ENCODE data around the gene HIBCH.
A peak's percentile ranks its signal among the peaks of the same experiment; 100 is the strongest.
"Not testable (repeated sequence)": the region's sequence is repeated elsewhere in the genome, so short reads cannot be mapped to it uniquely, and the experiment has no call there.

The HIBCH gene

DNA sequence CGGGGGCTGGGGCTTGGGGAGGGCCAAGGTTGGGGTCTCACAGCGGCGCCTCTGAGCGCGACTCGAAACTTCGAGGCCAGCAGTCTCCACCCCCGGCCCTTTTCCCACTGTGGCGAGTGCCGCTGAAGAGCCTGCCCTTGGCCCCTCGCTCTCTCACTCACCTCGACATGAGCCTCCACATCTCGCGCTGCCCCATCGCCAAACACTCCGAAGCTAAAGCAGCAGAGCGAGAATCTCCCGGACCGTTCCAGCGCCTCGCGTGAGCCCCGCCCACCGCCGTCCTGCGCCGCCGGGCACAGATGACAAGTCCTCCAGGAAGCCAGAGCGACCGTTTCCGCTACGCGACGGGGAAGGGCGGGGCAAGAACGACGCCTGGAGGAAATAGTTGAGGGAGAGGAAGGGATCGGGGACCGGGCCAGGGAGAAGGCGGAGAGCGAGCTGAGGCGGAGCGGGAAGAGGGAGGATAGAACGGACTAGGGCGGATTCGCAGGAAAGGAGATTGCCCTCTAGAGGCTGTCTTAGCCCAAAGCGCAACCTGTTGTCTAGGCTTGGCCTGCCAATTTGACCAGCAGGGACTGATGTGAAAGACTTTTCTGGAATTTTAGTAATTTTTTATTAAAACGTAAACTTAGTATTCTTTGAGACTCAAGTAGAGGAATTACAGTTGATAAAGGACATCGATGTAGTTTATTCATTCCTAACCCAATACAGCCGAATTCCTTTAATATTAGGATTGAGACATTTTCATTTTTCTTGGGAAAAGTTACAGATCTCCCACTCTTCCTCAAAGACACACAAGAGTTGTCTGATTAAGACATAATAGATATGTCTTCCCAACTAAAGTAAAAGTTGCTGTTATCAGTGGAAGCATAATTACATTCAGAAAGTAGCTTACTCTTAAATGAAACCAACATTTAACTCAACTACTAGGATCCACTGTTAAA, at the start of gene HIBCH:
Gene HIBCH, minus strand, starts transcription at position 272 of the 944 bp plus-strand sequence. Its CDS starts 76 bp downstream, at position 196.
- DNase-seq: peak; percentile 95 to 97

GRCh38 chr2:190367091-190367490, 47.5 kb upstream of the HIBCH start:
- no peak for DNase-seq

GRCh38 chr2:190366248-190366753, 46.7 kb upstream of the HIBCH start:
- DNase-seq: no peak

DNA sequence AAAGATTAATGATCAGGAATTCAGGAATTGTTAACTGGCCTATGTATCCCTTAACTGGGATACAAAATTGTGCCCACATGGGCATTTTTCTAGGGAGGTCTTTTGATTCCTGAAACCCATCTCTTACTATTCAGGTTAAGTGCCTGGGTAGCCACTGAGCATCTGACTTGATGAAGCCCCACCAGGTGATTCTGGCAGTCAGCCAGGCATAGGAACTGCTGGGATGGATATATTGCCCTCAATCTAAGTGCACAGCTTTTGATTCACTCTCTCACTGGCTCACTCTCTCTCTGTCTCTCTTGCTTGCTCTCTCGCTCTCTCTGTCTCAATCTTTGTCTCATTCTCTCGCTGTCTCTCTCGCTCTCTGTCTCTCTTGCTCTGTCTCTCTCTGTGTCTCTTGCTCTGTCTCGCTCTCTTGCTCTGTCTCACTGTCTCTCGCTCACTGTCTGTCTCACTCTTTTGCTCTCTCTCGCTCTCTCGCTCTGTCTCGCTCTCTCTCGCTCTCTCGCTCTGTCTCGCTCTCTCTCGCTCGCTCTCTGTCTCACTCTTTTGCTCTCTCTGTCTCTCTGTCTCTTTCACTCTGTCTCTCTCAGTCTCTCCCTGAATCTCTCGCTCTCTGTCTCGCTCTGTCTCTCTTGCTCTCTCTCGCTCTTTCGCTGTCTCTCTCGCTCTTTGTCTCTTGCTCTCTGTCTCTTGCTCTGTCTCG, 46.0 kb upstream of the HIBCH start:
- DNase-seq: no peak

GRCh38 chr2:190362894-190363293, 43.3 kb upstream of the HIBCH start:
- DNase-seq: no peak

- no peak for DNase-seq
Observed at GRCh38 chr2:190361572-190361971, 41.9 kb upstream of the HIBCH start.

DNA sequence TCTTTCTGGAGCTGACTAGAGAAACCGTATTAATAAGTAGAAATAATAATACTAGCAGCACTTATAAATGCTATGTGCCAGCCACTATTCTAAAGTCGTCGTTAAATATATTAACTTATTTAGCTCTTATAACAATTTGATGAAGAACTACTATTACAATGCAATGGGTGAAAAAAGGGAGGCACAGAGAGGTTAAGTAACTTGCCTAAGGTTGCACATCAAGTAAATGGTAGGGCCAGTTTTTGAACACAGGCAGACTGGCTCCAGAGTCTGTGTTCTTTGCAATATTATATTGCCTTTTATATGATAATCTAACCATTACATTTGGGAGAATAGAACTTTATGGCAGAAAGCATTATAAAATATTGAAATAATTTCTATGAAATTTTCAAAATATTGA, 41.3 kb upstream of the HIBCH start:
- DNase-seq: no peak

GRCh38 chr2:190360561-190360960, 40.9 kb upstream of the HIBCH start:
- no peak for DNase-seq

GRCh38 chr2:190358655-190359448, 39.2 kb upstream of the HIBCH start:
- DNase-seq: not testable (repeated sequence)

- no peak for DNase-seq
Observed at GRCh38 chr2:190357600-190357999, 38.0 kb upstream of the HIBCH start.

DNA sequence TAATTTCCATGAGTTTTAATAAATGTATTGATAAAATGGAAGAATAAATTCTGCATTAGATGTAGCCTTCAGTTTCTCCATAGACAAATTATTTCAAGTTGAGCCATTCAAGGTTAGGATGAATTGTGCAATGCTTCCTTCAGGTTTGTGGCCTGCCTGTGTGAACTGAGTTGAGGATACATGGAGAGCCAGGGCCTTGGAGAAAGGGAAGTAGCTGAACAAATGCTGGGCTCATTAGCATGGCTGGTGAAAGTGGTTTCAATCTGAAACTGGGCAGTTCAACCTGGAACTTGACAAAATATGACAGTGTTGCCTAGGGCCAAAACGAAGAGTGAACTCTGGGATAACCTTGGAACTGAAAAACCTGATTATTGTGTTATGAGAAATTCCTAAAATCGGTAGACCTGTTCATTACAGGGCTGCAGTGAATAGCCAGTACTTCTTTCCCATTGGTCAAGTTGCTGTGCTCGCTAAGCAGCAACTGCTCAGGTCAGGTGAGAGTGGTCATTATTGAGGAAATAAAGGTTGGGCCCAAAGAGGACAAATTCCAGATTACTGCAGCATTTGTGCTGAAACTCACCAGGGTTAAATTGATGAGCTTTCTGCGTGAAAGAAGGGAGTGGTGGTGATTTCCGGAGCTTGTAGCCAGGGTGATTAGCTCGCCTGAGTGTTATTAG, 36.5 kb upstream of the HIBCH start:
- no peak for DNase-seq

- DNase-seq: no peak
Observed at GRCh38 chr2:190354003-190354690, 34.5 kb upstream of the HIBCH start.

- DNase-seq: no peak
Observed at GRCh38 chr2:190353537-190353899, 33.9 kb upstream of the HIBCH start.

DNA sequence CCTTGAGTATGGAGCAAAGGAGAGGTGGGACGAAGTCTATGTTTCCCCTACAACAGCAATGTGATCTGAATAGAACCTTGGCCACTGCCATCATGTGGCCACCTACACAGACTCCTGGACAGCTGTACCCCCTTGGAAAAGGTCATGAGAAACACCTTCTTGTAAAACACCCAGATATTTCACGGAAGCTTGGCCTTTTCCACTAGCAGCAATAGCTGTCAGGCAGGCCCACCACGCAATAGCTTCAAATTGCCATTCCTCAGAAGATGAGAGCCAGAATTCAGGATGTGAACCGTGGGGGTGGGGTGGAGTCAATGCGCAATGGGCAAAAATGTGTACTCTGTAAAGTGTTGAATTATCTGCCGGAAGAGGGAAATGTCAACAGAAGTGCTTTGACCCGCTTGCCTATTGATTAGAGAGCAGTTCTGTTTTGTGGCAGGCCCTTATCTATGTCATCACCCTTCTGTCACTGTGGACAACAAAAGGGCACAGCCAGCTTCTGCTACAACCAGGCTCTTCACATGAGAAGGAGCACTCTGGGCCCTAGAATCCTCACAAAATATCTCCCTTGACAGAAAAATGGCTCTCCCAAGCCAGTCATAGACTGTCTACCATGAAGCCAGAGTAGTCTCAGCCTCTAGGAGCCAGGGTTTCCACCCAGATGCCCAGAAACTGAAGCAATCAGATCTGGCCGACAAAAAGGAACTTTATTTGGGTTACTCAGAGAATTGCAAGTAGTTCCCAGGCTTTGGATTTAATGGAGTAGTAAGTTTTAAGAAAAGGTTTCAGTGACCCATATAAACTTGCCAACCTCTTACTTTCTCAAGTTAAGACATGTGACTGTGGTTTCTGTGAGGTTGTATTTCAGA, 33.3 kb upstream of the HIBCH start:
- no peak for DNase-seq

DNA sequence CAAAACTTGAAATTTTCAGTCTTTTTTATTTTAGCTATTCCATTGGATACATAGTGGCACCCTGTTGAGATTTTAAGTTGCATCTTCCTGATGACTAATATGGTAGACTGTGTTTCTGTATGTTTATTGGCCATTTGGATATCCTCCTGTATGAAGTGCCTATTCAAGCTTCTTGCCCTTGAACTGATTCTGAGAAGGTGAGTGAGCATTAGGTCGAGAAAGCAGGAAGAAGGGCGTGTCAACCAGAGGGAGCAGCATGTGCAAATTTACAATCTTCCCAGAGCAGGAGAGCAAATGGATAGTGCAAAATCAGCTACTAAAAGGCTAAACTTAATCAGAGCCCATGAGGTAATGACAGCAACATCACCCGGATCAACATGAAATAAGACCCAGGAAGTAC, 32.3 kb upstream of the HIBCH start:
- DNase-seq: no peak

DNA sequence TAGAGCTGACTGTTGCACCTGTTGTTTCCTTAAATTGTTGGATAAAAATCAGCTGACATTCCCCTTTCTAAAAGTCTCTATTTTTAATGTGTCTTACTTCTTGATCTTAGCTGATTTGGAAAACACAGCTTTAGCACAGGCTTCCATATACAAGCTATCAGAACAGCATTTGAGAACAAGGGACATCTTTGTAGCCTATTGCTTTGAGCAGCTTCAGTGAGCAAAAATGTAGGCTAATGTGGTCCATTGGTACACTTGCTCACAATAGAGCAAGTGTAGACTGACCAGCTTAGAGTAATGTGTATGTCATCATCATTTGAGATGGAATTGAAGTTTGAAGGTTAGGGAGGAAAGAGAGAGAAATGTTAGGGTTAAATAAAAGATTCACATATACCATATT, 30.7 kb upstream of the HIBCH start:
- no peak for DNase-seq

DNA sequence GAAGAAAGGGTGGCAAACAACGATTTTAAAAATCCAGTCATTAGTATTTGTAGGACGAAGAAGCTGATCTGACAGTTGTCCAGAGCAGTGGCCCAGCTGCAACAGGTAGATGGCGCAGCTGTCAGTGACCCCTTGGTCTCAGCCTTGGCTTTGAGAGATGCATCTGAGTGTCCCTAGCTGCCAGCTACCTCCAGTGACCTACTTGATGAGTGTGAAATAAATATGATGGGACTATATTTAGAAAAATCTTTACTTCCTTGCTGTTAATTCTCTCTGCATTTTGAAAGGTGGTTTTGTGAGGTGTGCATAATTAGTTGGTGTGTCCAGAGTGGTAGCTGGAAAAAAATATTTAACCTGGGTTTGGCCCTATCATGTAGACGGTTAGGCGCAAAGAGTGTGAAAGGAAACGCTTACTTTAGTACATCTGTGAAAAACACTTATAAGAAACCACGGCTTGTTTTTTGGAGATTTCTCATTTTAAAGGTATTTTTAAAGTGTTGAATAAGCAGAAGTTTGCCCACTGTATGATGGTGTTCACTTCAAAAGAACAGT, 24.7 kb upstream of the HIBCH start:
- DNase-seq: no peak

DNA sequence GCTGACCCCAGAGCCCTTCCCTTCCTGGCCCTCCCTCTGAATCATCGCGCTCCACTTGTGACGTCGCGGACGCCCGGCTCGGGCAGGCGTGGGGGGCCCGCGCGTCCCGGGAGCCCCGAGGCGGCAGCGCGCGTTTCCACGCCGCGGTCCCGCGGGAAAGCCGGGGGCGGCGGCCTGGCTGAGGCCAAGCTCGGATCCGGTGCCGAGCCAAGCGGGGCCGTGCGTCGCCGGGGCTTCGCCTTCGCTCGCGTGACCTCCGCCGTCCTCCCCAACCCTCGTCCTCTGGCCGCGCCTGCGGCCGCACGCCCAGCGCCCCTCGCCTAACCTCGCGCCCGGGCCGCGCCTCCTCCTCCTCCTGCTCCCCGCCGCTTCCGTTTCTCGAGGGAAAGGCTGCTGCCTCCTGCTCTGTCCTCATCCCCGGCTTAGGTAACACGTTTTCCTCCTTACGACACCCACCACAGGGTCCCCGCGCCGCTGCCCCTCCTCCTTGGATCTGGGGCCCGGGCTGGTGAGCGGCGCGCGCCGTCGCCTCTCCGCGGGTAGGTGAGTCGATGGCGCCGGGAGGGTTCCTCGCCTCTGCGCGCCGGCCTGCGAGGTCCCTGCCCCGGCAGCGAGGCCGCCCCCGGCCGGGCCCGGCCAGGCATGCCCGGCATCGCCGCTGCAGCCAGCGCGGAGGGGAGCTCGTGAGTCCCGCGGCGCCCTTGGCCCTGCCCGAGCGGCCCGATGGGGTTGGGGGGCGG, 24.1 kb upstream of the HIBCH start, which contains the start of gene INPP1:
Gene INPP1, plus strand, starts transcription at position 54 of the 740 bp plus-strand sequence. CDS start 16,514 bp downstream, outside the sequence.
- DNase-seq: peak; percentile 49 to 58

DNA sequence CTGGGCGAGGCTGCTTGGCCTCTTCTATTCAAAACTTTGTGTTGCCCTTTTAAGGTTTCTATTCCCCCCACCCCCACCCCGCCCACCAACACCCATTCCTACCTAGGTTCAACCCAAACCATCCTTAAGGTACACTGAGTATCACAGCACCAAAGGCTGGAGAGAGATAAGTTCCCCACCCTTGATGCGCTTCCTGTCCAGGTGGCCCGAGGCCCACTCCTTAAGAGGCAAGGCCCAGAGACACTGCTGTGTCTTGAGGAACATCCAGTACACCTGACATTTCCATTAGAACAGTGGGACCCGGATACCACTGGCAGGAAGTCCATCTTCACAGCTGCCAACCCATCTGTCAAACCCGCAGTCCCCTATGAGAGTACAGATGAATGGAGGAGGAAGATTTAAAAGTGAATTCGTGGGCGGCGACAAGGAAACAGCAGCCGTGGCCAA, 23.5 kb upstream of the HIBCH start:
- no peak for DNase-seq

Measured in activated CD4-positive, alpha-beta T cell treated with anti-CD3 and anti-CD28 coated beads, Interleukin-2, amount 50 U/mL, for 48 hours (primary cell).